Neural crest cell (in vitro differentiated cells): ENCODE results near the gene CNOT1. TPM values are rescaled to one million over a fixed set of nuclear protein-coding genes. Genes with fewer than 3 reads are reported as not detected.

Source experiments
- DNase-seq: peaks from one replicate; pipeline ENCODE4 v3.0.0; 2021; ENCODE audit warnings: low read depth, mixed read lengths, low spot score
- H3K27ac Mint-ChIP-seq: one replicate; pipeline ENCODE4 v1.8.0; 2021; ENCODE audit warnings: mild to moderate bottlenecking, mixed read lengths; ENCODE audit not compliant: unreplicated experiment
- H3K27me3 Mint-ChIP-seq: 2 replicates; pipeline ENCODE4 v1.8.0; 2021; ENCODE audit warnings: low read depth, mild to moderate bottlenecking, mixed read lengths
- H3K36me3 Mint-ChIP-seq: 2 replicates; pipeline ENCODE4 v1.8.0; 2021; ENCODE audit warnings: low read depth, mild to moderate bottlenecking, mixed read lengths
- H3K4me1 Mint-ChIP-seq: 2 replicates; pipeline ENCODE4 v1.8.0; 2021; ENCODE audit warnings: mixed read lengths
- H3K4me3 Mint-ChIP-seq: one replicate; pipeline ENCODE4 v1.8.0; 2021; ENCODE audit warnings: mild to moderate bottlenecking, mixed read lengths
- H3K9me3 Mint-ChIP-seq: 2 replicates; pipeline ENCODE4 v1.8.0; 2021; ENCODE audit warnings: mixed read lengths
- CTCF ChIP-seq: fragments of 200-600 bp; sonication (generic); conservative IDR thresholded peaks from 2 replicates; pipeline ENCODE4 v1.5.0; 2021; ENCODE audit warnings: antibody characterized with exemption, mild to moderate bottlenecking
- total RNA-seq: library from RNA; stranded (reverse); gene quantifications from 2 replicates; pipeline ENCODE4 v1.2.1, GENCODE V29; 2021

The CNOT1 gene
- total RNA-seq, 1 donor from 2014 or later = 254 TPM

GRCh38 chr16:58654560-58655214 lies 25.1 kb upstream of the CNOT1 start:
- no peak overlapping the region for H3K27ac Mint-ChIP-seq
- no peak for TF ChIP-seq CTCF
- H3K9me3 Mint-ChIP-seq = no peaks in the 10 kb centered on the region
- H3K4me1 Mint-ChIP-seq = peaks cover 16% of the 10 kb centered on the region
- no peaks in the 10 kb centered on the region for H3K36me3 Mint-ChIP-seq
- H3K4me3 Mint-ChIP-seq = no peak overlapping the region
- peaks cover 2% of the 10 kb centered on the region for H3K27me3 Mint-ChIP-seq
- no peak for DNase-seq

- Mint-ChIP-seq H3K4me3 (no peak overlapping the region), H3K27ac (no peak overlapping the region), H3K4me1 (peaks cover 16% of the 10 kb centered on the region), H3K9me3 (no peaks in the 10 kb centered on the region), H3K27me3 (peaks cover 2% of the 10 kb centered on the region), H3K36me3 (no peaks in the 10 kb centered on the region)
- peak; percentile 8 for DNase-seq
- TF ChIP-seq CTCF = no peak
These were observed 23.1 kb upstream of the CNOT1 start for GRCh38 chr16:58652741-58653140.

- DNase-seq = no peak
- no peak for TF ChIP-seq CTCF
- Mint-ChIP-seq H3K4me3 (no peak overlapping the region), H3K27me3 (peaks cover 2% of the 10 kb centered on the region), H3K36me3 (no peaks in the 10 kb centered on the region), H3K4me1 (peaks cover 16% of the 10 kb centered on the region), H3K9me3 (no peaks in the 10 kb centered on the region), H3K27ac (no peak overlapping the region)
These were observed 22.3 kb upstream of the CNOT1 start for GRCh38 chr16:58651965-58652348.

- H3K27ac Mint-ChIP-seq = no peak overlapping the region
- TF ChIP-seq CTCF = no peak
- peaks cover 2% of the 10 kb centered on the region for H3K27me3 Mint-ChIP-seq
- no peak overlapping the region for H3K4me3 Mint-ChIP-seq
- H3K36me3 Mint-ChIP-seq = no peaks in the 10 kb centered on the region
- H3K4me1 Mint-ChIP-seq = peaks cover 13% of the 10 kb centered on the region
- no peaks in the 10 kb centered on the region for H3K9me3 Mint-ChIP-seq
- no peak for DNase-seq
These were observed 20.1 kb upstream of the CNOT1 start for GRCh38 chr16:58649707-58650106.

- Mint-ChIP-seq H3K27me3 (no peaks in the 10 kb centered on the region), H3K27ac (no peak overlapping the region), H3K9me3 (no peaks in the 10 kb centered on the region), H3K4me3 (no peak overlapping the region), H3K36me3 (no peaks in the 10 kb centered on the region), H3K4me1 (no peaks in the 10 kb centered on the region)
- no peak for TF ChIP-seq CTCF
- DNase-seq = no peak
These were observed 17.5 kb upstream of the CNOT1 start for GRCh38 chr16:58647107-58647506.
